Esophagus (tissue), 2 donors: Measurements from ENCODE around the gene PIGU. TPM values are rescaled to one million over a fixed set of nuclear protein-coding genes. Genes with fewer than 3 reads are reported as not detected.

Source experiments
- H3K27ac ChIP-seq, 2 donors: one replicate each; pipeline ENCODE4 v1.5.1; 2013; ENCODE audit warnings: low read depth in 2 of 2, mild to moderate bottlenecking in 2 of 2, inconsistent platforms in 1 of 2, low read length in 1 of 2, moderate library complexity in 1 of 2
- H3K27me3 ChIP-seq, 2 donors: one replicate each; pipeline ENCODE4 v1.6.1; 2013; ENCODE audit warnings: low read length in 2 of 2, control low read depth in 1 of 2, mild to moderate bottlenecking in 1 of 2; ENCODE audit not compliant: insufficient read depth in 2 of 2, control insufficient read depth in 1 of 2
- H3K36me3 ChIP-seq, 2 donors: one replicate each; pipeline ENCODE4 v1.6.1; 2013; ENCODE audit warnings: low read length in 1 of 2; ENCODE audit not compliant: control insufficient read depth in 2 of 2, insufficient read depth in 2 of 2
- H3K4me1 ChIP-seq, 2 donors: one replicate each; pipeline ENCODE4 v1.6.1; 2013; ENCODE audit warnings: low read length in 1 of 2; ENCODE audit not compliant: control insufficient read depth in 2 of 2, insufficient read depth in 2 of 2
- H3K4me3 ChIP-seq, 2 donors: one replicate each; pipeline ENCODE4 v1.5.1; 2013; ENCODE audit warnings: low read length in 2 of 2, mild to moderate bottlenecking in 2 of 2, low read depth in 1 of 2, moderate library complexity in 1 of 2
- H3K9me3 ChIP-seq, 2 donors: one replicate each; pipeline ENCODE4 v1.6.1; 2013; ENCODE audit warnings: mild to moderate bottlenecking in 2 of 2, low read depth in 1 of 2, low read length in 1 of 2, moderate library complexity in 1 of 2; ENCODE audit not compliant: control insufficient read depth in 2 of 2, insufficient read depth in 1 of 2
- WGBS, 2 donors: extraction: QIAGEN DNeasy Blood & Tissue Kit; methylation state at CpG; one replicate each; pipeline ENCODE4 v1.1.7; 2013; 5-methylcytosine and 5-hydroxymethylcytosine counted together
- polyA plus RNA-seq, 2 donors: library from polyadenylated mRNA; stranded (reverse); fragments of 200-250 nt; gene quantifications; one replicate each; pipeline ENCODE4 v1.2.3, GENCODE V29; 2013
- donor health status: healthy with polysubstance abuse.
- donor health status: Bipolar disorder and iron deficiency.

Gene PIGU
- polyA plus RNA-seq, 2 donors: 14.2 to 22.5 TPM

GRCh38 chr20:34575756-34576155 is 101.1 kb downstream of the PIGU start:
- Histone ChIP-seq H3K4me1 (peaks cover 3 to 4% of the 10 kb centered on the region in 2 donors), H3K27me3 (no peaks in the 10 kb centered on the region), H3K36me3 (peaks cover 5 to 6% of the 10 kb centered on the region in 2 donors), H3K27ac (no peak overlapping the region), H3K4me3 (no peak overlapping the region), H3K9me3 (no peaks in the 10 kb centered on the region)
- 96 to 98% methylated on average over 4 of the region's 4 CpGs for WGBS, 2 donors

GRCh38 chr20:34575271-34575670 is 101.6 kb downstream of the PIGU start:
- 94% methylated on average over 5 of the region's 5 CpGs for WGBS, 2 donors
- H3K27me3 ChIP-seq: no peaks in the 10 kb centered on the region
- peaks cover 5 to 6% of the 10 kb centered on the region in 2 donors for H3K36me3 ChIP-seq
- H3K9me3 ChIP-seq: no peaks in the 10 kb centered on the region
- H3K27ac ChIP-seq: no peak overlapping the region
- no peak overlapping the region for H3K4me3 ChIP-seq
- peaks cover 0 to 4% of the 10 kb centered on the region in 2 donors for H3K4me1 ChIP-seq

DNA sequence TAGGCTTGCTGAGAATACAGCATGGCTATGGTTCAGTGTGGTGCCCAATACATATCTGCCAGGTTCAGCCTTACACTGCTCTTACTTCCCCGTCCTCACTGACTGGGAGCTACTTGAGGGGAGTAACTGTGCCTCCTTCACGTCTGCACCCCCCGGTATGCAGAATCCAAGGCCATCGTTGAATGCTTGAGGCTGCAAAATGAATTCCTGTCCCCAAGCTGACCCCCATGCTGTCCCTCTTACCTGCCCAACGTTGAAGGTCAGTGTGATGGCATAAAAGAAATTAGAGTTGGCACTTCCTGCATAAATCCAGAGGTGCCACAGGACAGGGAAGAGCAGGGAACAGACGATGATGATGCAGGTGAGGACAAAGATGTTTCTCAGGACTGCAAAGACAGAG is 102.0 kb downstream of the PIGU start:
- Histone ChIP-seq H3K27ac (no peak overlapping the region), H3K4me3 (no peak overlapping the region), H3K27me3 (no peaks in the 10 kb centered on the region), H3K4me1 (peaks cover 0 to under 1% of the 10 kb centered on the region in 2 donors), H3K36me3 (peaks cover 5 to 6% of the 10 kb centered on the region in 2 donors), H3K9me3 (no peaks in the 10 kb centered on the region)
- 89 to 91% methylated on average over 6 of the region's 6 CpGs for WGBS, 2 donors

- Histone ChIP-seq H3K4me3 (no peak overlapping the region), H3K36me3 (peaks cover 5 to 6% of the 10 kb centered on the region in 2 donors), H3K27ac (no peak overlapping the region), H3K27me3 (no peaks in the 10 kb centered on the region), H3K4me1 (no peaks in the 10 kb centered on the region), H3K9me3 (no peaks in the 10 kb centered on the region)
- 96 to 98% methylated on average over 5 of the region's 5 CpGs for WGBS, 2 donors
Measured at GRCh38 chr20:34574426-34574825, 102.5 kb downstream of the PIGU start.

DNA sequence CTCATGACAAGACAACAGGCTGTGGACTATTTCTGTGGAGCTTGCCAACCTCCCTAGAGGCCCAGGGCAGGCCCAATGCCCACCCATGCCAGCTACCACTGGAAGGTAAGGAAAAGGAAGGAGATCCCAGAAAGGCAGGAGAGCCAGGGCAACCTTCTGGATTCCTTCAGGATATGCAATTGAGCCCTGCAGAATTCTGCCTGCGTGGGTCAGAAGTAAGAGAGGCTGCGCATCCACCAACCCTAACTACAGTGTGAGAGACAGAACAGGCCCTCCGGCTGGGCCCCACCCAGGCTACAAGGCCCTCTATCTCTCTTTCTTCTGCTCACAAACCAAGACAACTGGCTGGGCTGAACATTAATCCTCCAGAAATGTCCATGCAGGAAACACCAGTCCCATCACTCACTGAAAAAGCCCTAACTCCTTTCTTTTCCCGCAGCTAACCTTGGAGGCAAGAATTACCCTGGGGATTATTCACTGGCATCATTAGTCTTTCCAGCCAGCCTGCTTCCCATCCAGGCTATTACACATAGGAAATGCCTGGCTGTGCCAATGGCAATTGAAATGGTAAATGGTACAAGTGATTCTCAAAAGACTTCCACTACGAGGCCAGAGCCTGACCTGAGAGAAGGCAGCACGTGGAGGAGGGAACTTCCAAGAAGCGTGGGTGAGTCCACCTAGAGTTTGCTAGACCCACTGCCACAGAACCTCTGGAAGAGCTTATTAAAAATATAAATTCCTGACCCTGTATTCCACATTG is 103.2 kb downstream of the PIGU start:
- WGBS, 2 donors: 93 to 94% methylated on average over 7 of the region's 7 CpGs
- Histone ChIP-seq H3K27ac (no peak overlapping the region), H3K4me1 (no peaks in the 10 kb centered on the region), H3K27me3 (no peaks in the 10 kb centered on the region), H3K9me3 (no peaks in the 10 kb centered on the region), H3K4me3 (no peak overlapping the region), H3K36me3 (peaks cover 5 to 6% of the 10 kb centered on the region in 2 donors)

- Histone ChIP-seq H3K9me3 (no peaks in the 10 kb centered on the region), H3K27ac (no peak overlapping the region), H3K4me1 (no peaks in the 10 kb centered on the region), H3K27me3 (no peaks in the 10 kb centered on the region), H3K36me3 (peaks cover 5 to 21% of the 10 kb centered on the region in 2 donors), H3K4me3 (no peak overlapping the region)
- WGBS, 2 donors: 87 to 92% methylated on average over 5 of the region's 5 CpGs
Measured at GRCh38 chr20:34571753-34572152, 105.1 kb downstream of the PIGU start.

GRCh38 chr20:34570859-34571306 is 106.0 kb downstream of the PIGU start:
- Histone ChIP-seq H3K36me3 (peaks cover 5 to 21% of the 10 kb centered on the region in 2 donors), H3K4me3 (no peak overlapping the region), H3K4me1 (no peaks in the 10 kb centered on the region), H3K9me3 (no peaks in the 10 kb centered on the region), H3K27me3 (no peaks in the 10 kb centered on the region), H3K27ac (no peak overlapping the region)
- WGBS, 2 donors: 60 to 64% methylated on average over 3 of the region's 3 CpGs

- Histone ChIP-seq H3K4me1 (no peaks in the 10 kb centered on the region), H3K27me3 (no peaks in the 10 kb centered on the region), H3K27ac (no peak overlapping the region), H3K4me3 (no peak overlapping the region), H3K9me3 (no peaks in the 10 kb centered on the region), H3K36me3 (peaks cover under 1 to 21% of the 10 kb centered on the region in 2 donors)
- WGBS, 2 donors: 92 to 96% methylated on average over 2 of the region's 2 CpGs
Measured at GRCh38 chr20:34569598-34569997, 107.3 kb downstream of the PIGU start.

GRCh38 chr20:34567892-34568865 is 108.7 kb downstream of the PIGU start:
- WGBS, 2 donors: 93 to 94% methylated on average over 15 of the region's 15 CpGs
- Histone ChIP-seq H3K27ac (no peak overlapping the region), H3K36me3 (peaks cover 0 to 21% of the 10 kb centered on the region in 2 donors)

More at GRCh38 chr20:34567892-34568865, 108.7 kb downstream of the PIGU start:
- no peak overlapping the region for H3K4me3 ChIP-seq
- no peaks in the 10 kb centered on the region for H3K9me3 ChIP-seq
- no peaks in the 10 kb centered on the region for H3K4me1 ChIP-seq
- H3K27me3 ChIP-seq: no peaks in the 10 kb centered on the region
